K562 (cell line): ENCODE measurements around the gene DCTN2. TPM values are rescaled to one million over a fixed set of nuclear protein-coding genes. Genes with fewer than 3 reads are reported as not detected.

Experiments used
- ATAC-seq: fragments of 200-7000 bp; cut with Tn5 transposase; 3 replicates; pipeline ENCODE4 v1.9.1; 2020; ENCODE audit warnings: moderate library complexity
- BruUV-seq: library from RNA; stranded (reverse); fragments of 400-500 nt; replicated peaks from 2 replicates; lab custom pipeline; 2021; lab: Mats Ljungman, UMichigan
- CTCF ChIA-PET: fragments of 300-600 bp; formaldehyde crosslinking; extraction: SDS; loops from one replicate; lab custom pipeline; 2021; ENCODE audit warnings: low intra/inter-chr PET ratio; lab: Yijun Ruan, JAX
- POLR2A ChIA-PET: fragments of 300-600, 350-650 bp; sonication (Branson Sonifier 250); formaldehyde crosslinking; extraction: SDS; loops from one replicate; lab custom pipeline; 2021; ENCODE audit warnings: antibody characterized with exemption, inconsistent platforms; lab: Yijun Ruan, JAX
- DNase-seq, 4 experiments: peaks; one replicate each; pipeline versions ENCODE4 v3.0.0 to v3.0.0-alpha.2; 2011 to 2018; ENCODE audit warnings: low spot score in 3 of 4, mixed read lengths in 3 of 4; ENCODE audit errors: extremely low read depth in 1 of 4
- FAIRE-seq: peaks from 2 replicates; lab custom pipeline; 2011; peaks lifted over from hg19 to GRCh38; lab: Jason Lieb, UNC
- H2AFZ ChIP-seq: 2 replicates; pipeline ENCODE4 v1.6.0; 2011; ENCODE audit warnings: low read depth, low read length, control low read depth, inconsistent platforms
- H3K27ac ChIP-seq: fragments of 200-600 bp; 3 replicates; pipeline ENCODE4 v1.8.0; 2011; ENCODE audit warnings: low read depth, mild to moderate bottlenecking, control low read depth, inconsistent platforms, low read length, moderate library complexity, mixed read lengths; ENCODE audit errors: extremely low read depth
- H3K27me3 ChIP-seq, 2 experiments: fragments of 300-600 bp in 1 of 2; 2 replicates in 1 of 2; 3 replicates in 1 of 2; pipeline versions ENCODE4 v1.6.0 to v1.8.0; 2011; ENCODE audit warnings: inconsistent platforms in 2 of 2, low read length in 2 of 2, mild to moderate bottlenecking in 1 of 2, mixed read lengths in 1 of 2, moderate library complexity in 1 of 2; ENCODE audit not compliant: control insufficient read depth in 2 of 2, insufficient read depth in 2 of 2
- H3K36me3 ChIP-seq: fragments of 300-600 bp; 3 replicates; pipeline ENCODE4 v1.8.0; 2011; ENCODE audit warnings: mild to moderate bottlenecking, low read length, inconsistent platforms; ENCODE audit not compliant: control insufficient read depth, insufficient read depth
- H3K4me1 ChIP-seq, 2 experiments: fragments of 200-600 bp in 1 of 2; replicated peaks in 1 of 2; 2 replicates in 1 of 2; 3 replicates in 1 of 2; pipeline versions ENCODE4 v1.5.1 to v1.8.0; 2011; ENCODE audit warnings: inconsistent platforms in 2 of 2, low read length in 2 of 2, mild to moderate bottlenecking in 1 of 2, mixed read lengths in 1 of 2, moderate library complexity in 1 of 2; ENCODE audit not compliant: control insufficient read depth in 2 of 2, insufficient read depth in 2 of 2
- H3K4me2 ChIP-seq: 2 replicates; pipeline ENCODE4 v1.6.1; 2011; ENCODE audit warnings: low read length, control low read depth, inconsistent platforms, mixed read lengths; ENCODE audit not compliant: insufficient read depth
- H3K4me3 ChIP-seq: fragments of 200-600 bp; sonication (generic), shearing (Covaris generic); 2 replicates; pipeline ENCODE4 v1.5.1; 2016; ENCODE audit warnings: control low read depth, inconsistent platforms
- H3K79me2 ChIP-seq: fragments of 200-600 bp; 3 replicates; pipeline ENCODE4 v1.8.0; 2011; ENCODE audit warnings: low read length, inconsistent platforms; ENCODE audit not compliant: control insufficient read depth, insufficient read depth
- H3K9ac ChIP-seq, 2 experiments: 2 replicates each; pipeline versions ENCODE4 v1.6.0 to v1.6.1; 2011; ENCODE audit warnings: low read depth in 2 of 2, low read length in 2 of 2, control low read depth in 1 of 2, inconsistent platforms in 1 of 2, mild to moderate bottlenecking in 1 of 2, mixed read lengths in 1 of 2; ENCODE audit not compliant: insufficient read depth in 1 of 2
- H3K9me1 ChIP-seq: one replicate; pipeline ENCODE4 v1.6.0; 2011; ENCODE audit warnings: inconsistent platforms, mild to moderate bottlenecking, low read length, moderate library complexity; ENCODE audit not compliant: control insufficient read depth, insufficient read depth
- H3K9me3 ChIP-seq: replicated peaks from 2 replicates; pipeline ENCODE4 v1.5.1; 2011; ENCODE audit warnings: low read depth, low read length, inconsistent platforms; ENCODE audit not compliant: control insufficient read depth, insufficient read depth
- H4K20me1 ChIP-seq: replicated peaks from 2 replicates; pipeline ENCODE4 v1.6.1; 2011; ENCODE audit warnings: low read length, inconsistent platforms, mixed read lengths; ENCODE audit not compliant: control insufficient read depth, insufficient read depth
- POLR2G ChIP-seq: fragments of 200-400 bp; formaldehyde crosslinking; IDR thresholded peaks from 2 replicates; pipeline ENCODE4 v1.6.1; 2017; ENCODE audit warnings: low read depth, mild to moderate bottlenecking, antibody characterized with exemption, low read length, moderate library complexity
- RBFOX2 ChIP-seq: fragments of 200-400 bp; formaldehyde crosslinking; IDR thresholded peaks from 2 replicates; pipeline ENCODE4 v1.6.1; 2017; ENCODE audit warnings: low read depth, mild to moderate bottlenecking, low read length, moderate library complexity
- ZNF175 ChIP-seq: fragments of 200-800 bp; sonication (Bioruptor generic); IDR thresholded peaks from 2 replicates; pipeline ENCODE4 v1.6.1; 2016; ENCODE audit warnings: low read depth, mild to moderate bottlenecking, missing genetic modification characterization, missing compliant biosample characterization
- WGBS: fragments of 100-300 bp; shearing (Covaris generic); methylation state at CpG from one replicate; pipeline ENCODE4 v1.1.6; 2016; ENCODE audit warnings: low coverage, mixed read lengths; ENCODE audit not compliant: insufficient coverage; ENCODE audit errors: missing lambda C conversion rate; 5-methylcytosine and 5-hydroxymethylcytosine counted together
- in situ Hi-C: fragments of 300-500 bp; cut with MboI; formaldehyde crosslinking; loops from 4 replicates; pipeline ENCODE4 v1.15.0; 2018; ENCODE audit warnings: inconsistent platforms, mixed read lengths
- intact Hi-C: fragments of 100-400 bp; cut with micrococcal nuclease; formaldehyde crosslinking; loops from 2 replicates; pipeline ENCODE4 v1.14.2; 2022
- polyA plus RNA-seq, 8 experiments: library from polyadenylated mRNA; depleted of rRNA in 4 of 8; stranded (reverse) in 5 of 8; unstranded in 3 of 8; fragments of >200 nt; fragmentation: Nextera tagmentation in 2 of 8; fragmentation: Illumina TruSeq in 1 of 8; extraction: Ambion mirVana in 2 of 8; extraction: Trizol in 1 of 8; gene quantifications; 2 replicates each; pipeline versions ENCODE4 v1.2.1 to v1.2.3, GENCODE V29; 2011 to 2014; ENCODE audit warnings: inconsistent platforms in 1 of 8, missing spikeins in 1 of 8
- total RNA-seq, 7 experiments: library from RNA; depleted of rRNA in 6 of 7; stranded (reverse); fragments of >200 nt in 6 of 7; fragmentation: Illumina TruSeq in 2 of 7; extraction: Trizol in 2 of 7; gene quantifications; 2 replicates each; pipeline versions ENCODE4 v1.2.1 to v1.2.3, GENCODE V29; 2011 to 2021; ENCODE audit warnings: low replicate concordance in 1 of 7

Gene DCTN2
- total and polyA plus RNA-seq, 9 of the 15 experiments (the other 6 are each of a cell fraction or from before 2014, with no cell fraction given), result 43.6 to 270 (median 125) TPM

- no peak overlapping the region for H3K27ac ChIP-seq
- intact Hi-C loops, result no loop called here
- TF ChIP-seq ZNF175 (CRISPR knock-in tag) (no peak), RBFOX2 (peak; percentile 66), POLR2G (peak; percentile 63)
- TF ChIP-seq, all 486 proteins: peak for 2
- Histone ChIP-seq H3K9ac (peak overlapping the region in 1 of 2 experiments; percentile 21; a peak in 2 of 4 replicates), H3K4me1 (peaks cover 29 to 45% of the 10 kb centered on the region in 2 experiments), H3K79me2 (peaks cover 26% of the 10 kb centered on the region), H3K36me3 (peaks cover 65% of the 10 kb centered on the region; the same call in 2 of the 3 replicates), H3K27me3 (no peaks in the 10 kb centered on the region), H3K4me3 (no peak overlapping the region), H3K4me2 (no peak overlapping the region), H3K9me1 (no peaks in the 10 kb centered on the region), H2AFZ (no peak overlapping the region), H4K20me1 (no peaks in the 10 kb centered on the region), H3K9me3 (no peaks in the 10 kb centered on the region)
- in situ Hi-C loops, result no loop called here
- CTCF ChIA-PET, result no interaction called here
- 97% methylated on average over 11 of the region's 16 CpGs for WGBS
- FAIRE-seq (no peak), DNase-seq (no peak), ATAC-seq (no peak)
- POLR2A ChIA-PET, result interaction anchor here (1.4 to 10.8 kb wide), 3 partner anchors 13 to 27 kb away, joined by 3 to 225 read pairs (median 20); partner anchors contain the start of gene DCTN2
- BruUV-seq, result no TSS peak
Measured at GRCh38 chr12:57525615-57526383, 21.2 kb downstream of the DCTN2 start.
